IMR-90 (cell line): ENCODE data around the gene CADM3.

Experiments
- CEBPB ChIP-seq: IDR thresholded peaks from 2 replicates; pipeline ENCODE4 v1.6.1; 2012; ENCODE audit warnings: low read depth, low read length, improper control_type of control experiment
- ELK1 ChIP-seq: fragments of 150-350 bp; IDR thresholded peaks from 2 replicates; pipeline ENCODE4 v1.6.1; 2016; ENCODE audit warnings: low read depth, mild to moderate bottlenecking, low read length, moderate library complexity, borderline replicate concordance
- FOS ChIP-seq: fragments of 150-350 bp; IDR thresholded peaks from 2 replicates; pipeline ENCODE4 v1.6.1; 2016; ENCODE audit warnings: low read depth, low read length
- POLR2A ChIP-seq: IDR thresholded peaks from 2 replicates; pipeline ENCODE4 v1.6.1; 2012; ENCODE audit warnings: mild to moderate bottlenecking, low read depth, low read length
- RAD21 ChIP-seq: IDR thresholded peaks from 2 replicates; pipeline ENCODE4 v1.6.1; 2012; ENCODE audit warnings: low read length, improper control_type of control experiment
- SMC3 ChIP-seq: fragments of 150-350 bp; IDR thresholded peaks from 2 replicates; pipeline ENCODE4 v1.6.1; 2016; ENCODE audit warnings: low read depth, mild to moderate bottlenecking, antibody characterized with exemption, low read length, moderate library complexity
- TF ChIP-seq, protein P1 (sequence below): fragments of 150-350 bp; IDR thresholded peaks from 2 replicates; pipeline ENCODE4 v1.6.1; 2017; ENCODE audit warnings: mild to moderate bottlenecking, antibody characterized with exemption, low read length, low read depth
- TF ChIP-seq, protein P2 (sequence below): conservative IDR thresholded peaks from 2 replicates; pipeline ENCODE4 v1.5.1; 2012; ENCODE audit warnings: mild to moderate bottlenecking, low read depth, low read length, improper control_type of control experiment

DNA sequence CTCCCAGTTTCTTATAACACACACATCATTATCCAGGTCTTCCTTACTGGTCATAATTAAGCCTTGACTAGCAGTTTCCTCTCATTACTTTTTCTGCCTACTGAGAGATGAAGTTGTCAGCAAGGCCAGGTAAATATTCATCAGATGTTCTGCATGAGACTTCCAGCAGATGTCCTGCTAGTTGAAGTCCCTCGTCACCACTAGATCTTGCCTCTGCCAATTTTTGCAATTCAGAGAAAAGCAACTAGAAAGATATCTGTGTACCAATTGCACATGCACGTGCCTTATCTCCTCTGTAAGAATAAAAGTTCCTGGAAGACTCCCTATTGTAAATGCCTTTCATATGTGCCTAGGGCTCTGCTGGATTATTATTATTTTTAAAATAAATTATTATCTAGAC lies 51.6 kb downstream of the CADM3 start:
- TF ChIP-seq, protein P1, sequence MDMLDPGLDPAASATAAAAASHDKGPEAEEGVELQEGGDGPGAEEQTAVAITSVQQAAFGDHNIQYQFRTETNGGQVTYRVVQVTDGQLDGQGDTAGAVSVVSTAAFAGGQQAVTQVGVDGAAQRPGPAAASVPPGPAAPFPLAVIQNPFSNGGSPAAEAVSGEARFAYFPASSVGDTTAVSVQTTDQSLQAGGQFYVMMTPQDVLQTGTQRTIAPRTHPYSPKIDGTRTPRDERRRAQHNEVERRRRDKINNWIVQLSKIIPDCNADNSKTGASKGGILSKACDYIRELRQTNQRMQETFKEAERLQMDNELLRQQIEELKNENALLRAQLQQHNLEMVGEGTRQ: no peak
- TF ChIP-seq, protein P2, sequence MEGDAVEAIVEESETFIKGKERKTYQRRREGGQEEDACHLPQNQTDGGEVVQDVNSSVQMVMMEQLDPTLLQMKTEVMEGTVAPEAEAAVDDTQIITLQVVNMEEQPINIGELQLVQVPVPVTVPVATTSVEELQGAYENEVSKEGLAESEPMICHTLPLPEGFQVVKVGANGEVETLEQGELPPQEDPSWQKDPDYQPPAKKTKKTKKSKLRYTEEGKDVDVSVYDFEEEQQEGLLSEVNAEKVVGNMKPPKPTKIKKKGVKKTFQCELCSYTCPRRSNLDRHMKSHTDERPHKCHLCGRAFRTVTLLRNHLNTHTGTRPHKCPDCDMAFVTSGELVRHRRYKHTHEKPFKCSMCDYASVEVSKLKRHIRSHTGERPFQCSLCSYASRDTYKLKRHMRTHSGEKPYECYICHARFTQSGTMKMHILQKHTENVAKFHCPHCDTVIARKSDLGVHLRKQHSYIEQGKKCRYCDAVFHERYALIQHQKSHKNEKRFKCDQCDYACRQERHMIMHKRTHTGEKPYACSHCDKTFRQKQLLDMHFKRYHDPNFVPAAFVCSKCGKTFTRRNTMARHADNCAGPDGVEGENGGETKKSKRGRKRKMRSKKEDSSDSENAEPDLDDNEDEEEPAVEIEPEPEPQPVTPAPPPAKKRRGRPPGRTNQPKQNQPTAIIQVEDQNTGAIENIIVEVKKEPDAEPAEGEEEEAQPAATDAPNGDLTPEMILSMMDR: no peak
- TF ChIP-seq SMC3 (no peak), POLR2A (no peak), RAD21 (no peak), CEBPB (no peak), ELK1 (no peak), FOS (no peak)
